ENCODE measurements around the gene PEAK1.

PEAK1 gene

GRCh38 chr15:77070180-77070494, 349.8 kb downstream of the PEAK1 start:
- DNase-seq (ENCODE audit: extremely low read depth, low read depth) = no peak
- TF ChIP-seq CTCF (IDR thresholded peaks at IDR 0.05; ENCODE audit: low read depth, low read length) = no peak

- no peak for DNase-seq (ENCODE audit: extremely low read depth, low read depth)
Measured at GRCh38 chr15:77069521-77070121, 350.3 kb downstream of the PEAK1 start.

GRCh38 chr15:77068633-77069032, 351.3 kb downstream of the PEAK1 start:
- DNase-seq (ENCODE audit: extremely low read depth, low read depth) = no peak
- TF ChIP-seq CTCF (IDR thresholded peaks at IDR 0.05; ENCODE audit: low read depth, low read length) = no peak

More at GRCh38 chr15:77069521-77070121, 350.3 kb downstream of the PEAK1 start:
- no peak for TF ChIP-seq CTCF (IDR thresholded peaks at IDR 0.05; ENCODE audit: low read depth, low read length)

GRCh38 chr15:77067691-77068367, 352.1 kb downstream of the PEAK1 start:
- no peak for TF ChIP-seq CTCF (IDR thresholded peaks at IDR 0.05; ENCODE audit: low read depth, low read length)
- DNase-seq (ENCODE audit: extremely low read depth, low read depth) = no peak

GRCh38 chr15:77066971-77067690, 352.8 kb downstream of the PEAK1 start:
- TF ChIP-seq CTCF (IDR thresholded peaks at IDR 0.05; ENCODE audit: low read depth, low read length) = no peak
- DNase-seq (ENCODE audit: extremely low read depth, low read depth) = no peak

GRCh38 chr15:77064539-77065308, 355.2 kb downstream of the PEAK1 start:
- no peak for TF ChIP-seq CTCF (IDR thresholded peaks at IDR 0.05; ENCODE audit: low read depth, low read length)
- no peak for DNase-seq (ENCODE audit: extremely low read depth, low read depth)
